ENCODE results near the gene TIGD1. TPM values are rescaled to one million over a fixed set of nuclear protein-coding genes. Genes with fewer than 3 reads are reported as not detected.
A peak's percentile ranks its signal among the peaks of the same experiment; 100 is the strongest.

TIGD1 gene
- polyA plus RNA-seq, 1 experiment, result 1.7 TPM

GRCh38 chr2:232539298-232540231, 10.8 kb downstream of the TIGD1 start, which contains the start of gene CHRNG:
TSS of gene CHRNG (plus strand) at chr2:232539692. CDS start at chr2:232539748, 56 bp downstream.
- TF ChIP-seq, protein P1, sequence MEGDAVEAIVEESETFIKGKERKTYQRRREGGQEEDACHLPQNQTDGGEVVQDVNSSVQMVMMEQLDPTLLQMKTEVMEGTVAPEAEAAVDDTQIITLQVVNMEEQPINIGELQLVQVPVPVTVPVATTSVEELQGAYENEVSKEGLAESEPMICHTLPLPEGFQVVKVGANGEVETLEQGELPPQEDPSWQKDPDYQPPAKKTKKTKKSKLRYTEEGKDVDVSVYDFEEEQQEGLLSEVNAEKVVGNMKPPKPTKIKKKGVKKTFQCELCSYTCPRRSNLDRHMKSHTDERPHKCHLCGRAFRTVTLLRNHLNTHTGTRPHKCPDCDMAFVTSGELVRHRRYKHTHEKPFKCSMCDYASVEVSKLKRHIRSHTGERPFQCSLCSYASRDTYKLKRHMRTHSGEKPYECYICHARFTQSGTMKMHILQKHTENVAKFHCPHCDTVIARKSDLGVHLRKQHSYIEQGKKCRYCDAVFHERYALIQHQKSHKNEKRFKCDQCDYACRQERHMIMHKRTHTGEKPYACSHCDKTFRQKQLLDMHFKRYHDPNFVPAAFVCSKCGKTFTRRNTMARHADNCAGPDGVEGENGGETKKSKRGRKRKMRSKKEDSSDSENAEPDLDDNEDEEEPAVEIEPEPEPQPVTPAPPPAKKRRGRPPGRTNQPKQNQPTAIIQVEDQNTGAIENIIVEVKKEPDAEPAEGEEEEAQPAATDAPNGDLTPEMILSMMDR (IDR thresholded peaks at IDR 0.05; ENCODE audit: insufficient read depth, low read depth, low read length), result no peak
- peaks cover 3% of the 10 kb centered on the region for H3K27me3 ChIP-seq (ENCODE audit: control insufficient read depth, insufficient read depth, low read length)
- no peak for DNase-seq (ENCODE audit: low read depth)
- CTCF ChIA-PET, result no interaction called here
- no peaks in the 10 kb centered on the region; the same call in 1 of the 2 replicates for H3K36me3 ChIP-seq (ENCODE audit: control insufficient read depth, insufficient read depth, low read length)
- no peak within 1 kb of the TSS for H3K4me3 ChIP-seq (ENCODE audit: low read depth, low read length)
- POLR2A ChIA-PET, result no interaction called here

- H3K4me3 ChIP-seq (ENCODE audit: low read depth, low read length), result no peak overlapping the region
- TF ChIP-seq, protein P1 (IDR thresholded peaks at IDR 0.05; ENCODE audit: insufficient read depth, low read depth, low read length), result no peak
- CTCF ChIA-PET, result interaction anchor here (0.6 kb wide), 1 partner anchor 898 kb away, joined by 3 read pairs; no protein-coding TSS in a partner anchor
- no peak for DNase-seq (ENCODE audit: low read depth)
- POLR2A ChIA-PET, result no interaction called here
- H3K36me3 ChIP-seq (ENCODE audit: control insufficient read depth, insufficient read depth, low read length), result no peaks in the 10 kb centered on the region
- H3K27me3 ChIP-seq (ENCODE audit: control insufficient read depth, insufficient read depth, low read length), result peaks cover 3% of the 10 kb centered on the region
Observed at GRCh38 chr2:232538671-232539070, 11.7 kb downstream of the TIGD1 start.

GRCh38 chr2:232537499-232537898, 12.9 kb downstream of the TIGD1 start:
- Histone ChIP-seq H3K4me3 (ENCODE audit: low read depth, low read length) (no peak overlapping the region), H3K36me3 (ENCODE audit: control insufficient read depth, insufficient read depth, low read length) (no peaks in the 10 kb centered on the region), H3K27me3 (ENCODE audit: control insufficient read depth, insufficient read depth, low read length) (peaks cover 3% of the 10 kb centered on the region)
- TF ChIP-seq, protein P1 (IDR thresholded peaks at IDR 0.05; ENCODE audit: insufficient read depth, low read depth, low read length), result no peak
- ChIA-PET CTCF (interaction anchor here (0.7 kb wide), 1 partner anchor 16 kb away, joined by 4 read pairs; no protein-coding TSS in a partner anchor), POLR2A (no interaction called here)
- DNase-seq (ENCODE audit: low read depth), result no peak

- Histone ChIP-seq H3K36me3 (ENCODE audit: control insufficient read depth, insufficient read depth, low read length) (no peaks in the 10 kb centered on the region), H3K4me3 (ENCODE audit: low read depth, low read length) (no peak overlapping the region), H3K27me3 (ENCODE audit: control insufficient read depth, insufficient read depth, low read length) (peaks cover 3% of the 10 kb centered on the region)
- TF ChIP-seq, protein P1 (IDR thresholded peaks at IDR 0.05; ENCODE audit: insufficient read depth, low read depth, low read length), result 0 out of 2 replicates have a peak, but pooled peaks have one; percentile 18
- CTCF ChIA-PET, result no interaction called here
- POLR2A ChIA-PET, result no interaction called here
- DNase-seq (ENCODE audit: low read depth), result no peak
Observed at GRCh38 chr2:232537079-232537478, 13.3 kb downstream of the TIGD1 start.

DNA sequence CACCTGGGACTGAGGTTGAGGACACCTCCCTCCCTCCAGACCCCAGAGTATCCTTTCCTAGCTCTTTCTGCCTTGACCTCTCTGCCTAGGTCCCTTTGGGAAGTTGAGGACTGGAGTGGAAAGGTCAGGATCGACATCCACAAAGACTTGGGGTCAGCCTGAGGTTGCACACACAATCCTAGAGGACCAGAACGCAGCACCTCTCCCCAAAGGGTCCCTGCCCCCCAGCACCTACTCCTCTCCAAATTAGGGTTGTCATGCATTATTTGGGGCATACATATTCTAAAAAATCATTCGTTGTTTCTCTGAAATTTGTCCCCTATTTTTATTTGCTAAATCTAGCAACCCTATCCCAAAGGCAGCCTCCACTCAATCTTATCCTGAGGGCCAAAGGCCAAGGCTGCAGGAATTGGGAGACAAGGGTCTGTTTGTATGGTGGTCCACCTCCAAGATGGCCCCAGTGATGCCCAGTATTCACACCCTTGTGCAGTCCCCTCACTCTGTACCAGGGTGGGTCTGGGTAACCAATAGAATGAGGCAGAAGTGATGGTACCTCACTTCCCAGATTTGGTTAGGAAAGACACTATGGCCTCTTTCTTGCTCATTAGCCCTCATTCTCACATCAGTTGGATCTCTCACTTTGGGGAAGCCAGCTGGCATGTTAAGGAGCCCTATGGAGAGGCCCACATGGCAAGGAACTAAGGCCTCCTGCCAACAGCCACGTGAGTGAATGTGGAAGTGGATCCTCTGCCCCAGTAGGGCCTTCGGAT, 14.4 kb downstream of the TIGD1 start:
- TF ChIP-seq, protein P1 (IDR thresholded peaks at IDR 0.05; ENCODE audit: insufficient read depth, low read depth, low read length), result no peak
- ChIA-PET POLR2A (no interaction called here), CTCF (no interaction called here)
- H3K27me3 ChIP-seq (ENCODE audit: control insufficient read depth, insufficient read depth, low read length), result peaks cover 3% of the 10 kb centered on the region
- H3K36me3 ChIP-seq (ENCODE audit: control insufficient read depth, insufficient read depth, low read length), result no peaks in the 10 kb centered on the region
- H3K4me3 ChIP-seq (ENCODE audit: low read depth, low read length), result no peak overlapping the region
- no peak for DNase-seq (ENCODE audit: low read depth)

Data from BJ (cell line).